GM20000 (cell line): ENCODE measurements around the gene PAAF1.

Experiments
- DNase-seq: peaks from one replicate; pipeline ENCODE4 v3.0.0; 2012; ENCODE audit warnings: low spot score
- TF ChIP-seq, protein P1 (sequence below): IDR thresholded peaks from 2 replicates; pipeline ENCODE4 v1.5.1; 2012; ENCODE audit warnings: mild to moderate bottlenecking, control low read depth; ENCODE audit errors: extremely low read depth, missing control alignments

The PAAF1 gene

DNA sequence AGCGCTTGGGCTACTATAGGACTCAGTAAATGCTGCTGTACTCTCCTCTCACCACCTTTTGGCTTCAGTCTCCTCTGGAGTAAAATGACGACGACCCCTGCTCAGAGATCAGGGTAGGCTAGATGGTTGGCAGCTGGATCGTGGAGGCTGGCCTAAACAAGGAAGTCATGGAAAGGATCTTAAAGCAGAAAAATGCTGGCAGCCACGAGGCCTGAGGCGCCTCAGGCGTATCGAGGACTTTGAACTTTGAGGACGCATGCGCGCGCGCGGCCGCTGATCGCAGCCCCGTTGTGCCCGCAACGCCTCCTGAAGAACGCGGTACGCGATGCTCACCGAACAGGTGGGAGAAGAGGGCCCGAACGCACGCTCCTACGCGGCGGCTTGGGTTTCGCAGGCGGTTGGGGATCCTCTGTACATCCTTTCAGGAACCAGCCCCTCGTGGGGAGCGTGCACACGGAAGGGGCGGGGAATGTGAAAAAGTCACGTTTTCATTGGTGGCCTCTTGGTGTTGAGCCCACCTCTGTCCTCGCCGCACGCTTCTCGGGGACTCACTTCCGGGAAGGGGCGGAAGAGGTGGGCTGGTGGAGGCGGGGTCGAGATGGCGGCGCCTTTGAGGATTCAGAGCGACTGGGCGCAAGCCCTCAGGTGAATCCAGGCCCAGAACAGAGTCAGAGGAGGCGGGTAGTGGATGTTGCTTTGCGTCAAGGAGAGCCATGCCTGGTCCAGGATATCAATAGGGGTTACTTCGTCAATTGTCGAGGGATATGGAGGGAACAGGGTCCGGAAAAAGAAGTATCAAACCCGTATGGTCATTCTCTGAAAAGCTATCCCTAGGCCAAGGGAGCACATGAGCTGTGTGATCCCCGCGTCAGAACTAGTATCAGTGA lies at the start of gene PAAF1, which contains the start of gene COA4:
Gene PAAF1 (plus strand): TSS at position 576 of the 887 bp plus-strand sequence. CDS start 23 bp downstream, at position 599.
Gene COA4 (minus strand): TSS at position 423 of the 887 bp plus-strand sequence. CDS start 3,468 bp downstream, outside the sequence.
- peak; percentile 94 for DNase-seq
- TF ChIP-seq, protein P1, sequence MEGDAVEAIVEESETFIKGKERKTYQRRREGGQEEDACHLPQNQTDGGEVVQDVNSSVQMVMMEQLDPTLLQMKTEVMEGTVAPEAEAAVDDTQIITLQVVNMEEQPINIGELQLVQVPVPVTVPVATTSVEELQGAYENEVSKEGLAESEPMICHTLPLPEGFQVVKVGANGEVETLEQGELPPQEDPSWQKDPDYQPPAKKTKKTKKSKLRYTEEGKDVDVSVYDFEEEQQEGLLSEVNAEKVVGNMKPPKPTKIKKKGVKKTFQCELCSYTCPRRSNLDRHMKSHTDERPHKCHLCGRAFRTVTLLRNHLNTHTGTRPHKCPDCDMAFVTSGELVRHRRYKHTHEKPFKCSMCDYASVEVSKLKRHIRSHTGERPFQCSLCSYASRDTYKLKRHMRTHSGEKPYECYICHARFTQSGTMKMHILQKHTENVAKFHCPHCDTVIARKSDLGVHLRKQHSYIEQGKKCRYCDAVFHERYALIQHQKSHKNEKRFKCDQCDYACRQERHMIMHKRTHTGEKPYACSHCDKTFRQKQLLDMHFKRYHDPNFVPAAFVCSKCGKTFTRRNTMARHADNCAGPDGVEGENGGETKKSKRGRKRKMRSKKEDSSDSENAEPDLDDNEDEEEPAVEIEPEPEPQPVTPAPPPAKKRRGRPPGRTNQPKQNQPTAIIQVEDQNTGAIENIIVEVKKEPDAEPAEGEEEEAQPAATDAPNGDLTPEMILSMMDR = no peak

DNA sequence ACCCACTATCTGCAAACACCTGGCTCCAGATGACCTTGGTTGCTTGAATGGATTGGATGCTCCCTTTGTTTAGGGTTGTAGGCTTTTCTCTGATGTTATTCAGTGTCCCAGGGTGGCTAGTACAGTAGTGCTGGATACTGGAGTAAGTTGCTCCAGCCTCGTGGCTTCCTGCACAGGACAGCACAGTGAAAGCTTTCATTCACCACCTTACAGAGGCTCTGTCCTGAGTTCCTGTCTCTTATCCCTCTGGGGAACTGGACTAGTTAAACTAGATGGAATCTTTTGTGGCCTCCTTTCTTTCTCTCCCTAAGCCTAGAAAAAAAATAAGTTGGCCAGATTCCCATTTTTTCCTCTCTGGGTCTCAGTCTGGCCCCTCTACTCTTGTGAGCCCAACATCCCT lies 46.5 kb upstream of the PAAF1 start:
- TF ChIP-seq, protein P1 = no peak
- DNase-seq = no peak

DNA sequence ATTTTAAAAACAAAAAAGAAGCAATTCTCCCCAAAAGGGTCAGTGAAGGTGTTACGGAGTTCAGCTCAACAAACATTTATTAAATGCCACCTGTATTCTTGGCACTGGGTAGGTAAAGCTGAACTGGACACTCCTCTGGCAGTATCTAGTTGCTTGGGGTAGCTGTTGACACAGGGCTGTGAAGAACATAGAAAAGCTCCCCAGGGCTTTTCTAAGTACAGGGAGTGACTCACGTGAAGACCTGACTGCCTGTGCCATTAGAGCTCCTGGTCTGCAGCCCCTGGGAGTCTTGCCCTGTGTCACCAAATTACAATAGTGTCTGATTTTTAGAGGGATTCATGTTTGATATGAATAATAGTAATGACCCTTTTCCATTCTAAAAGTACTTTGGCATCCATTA lies 43.7 kb upstream of the PAAF1 start:
- DNase-seq = no peak
- TF ChIP-seq, protein P1 = no peak

- DNase-seq = no peak
- TF ChIP-seq, protein P1 = no peak
Measured at GRCh38 chr11:73838443-73839122, 38.2 kb upstream of the PAAF1 start.

GRCh38 chr11:73839123-73839457 lies 37.7 kb upstream of the PAAF1 start:
- TF ChIP-seq, protein P1 = no peak

DNA sequence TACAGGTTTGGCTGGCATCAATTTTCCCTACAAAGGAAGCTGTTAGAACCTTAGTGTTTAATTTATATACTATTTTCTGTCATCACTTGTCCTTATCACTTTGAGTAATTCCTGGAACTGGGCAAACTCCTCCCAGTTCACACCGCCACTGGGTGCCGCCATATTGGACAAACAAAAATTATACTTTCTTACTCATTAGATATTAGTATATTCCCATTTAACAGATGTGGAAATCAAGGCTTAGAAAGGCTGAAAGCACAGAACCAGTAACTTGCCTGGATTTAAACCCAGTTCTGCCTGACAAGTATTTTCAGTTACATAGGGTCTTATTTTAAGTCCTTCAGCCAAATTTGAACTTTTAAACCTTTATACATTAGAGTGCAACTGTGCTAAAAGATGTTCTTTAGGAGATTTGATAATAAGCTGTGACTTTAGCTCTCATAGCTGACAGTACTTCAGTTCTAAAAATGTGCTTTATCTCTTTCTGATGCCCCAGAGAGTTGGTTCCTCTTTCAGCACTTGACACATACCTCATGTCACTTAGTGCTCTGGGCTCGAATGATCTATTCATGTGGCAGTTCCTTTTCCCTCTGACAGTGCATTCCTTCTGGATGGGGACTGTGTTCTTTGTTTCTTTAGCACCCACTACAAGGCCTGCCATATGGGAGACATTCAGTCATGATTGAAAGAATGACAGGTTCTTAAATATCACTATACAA lies 25.6 kb upstream of the PAAF1 start:
- DNase-seq = no peak
- TF ChIP-seq, protein P1 = no peak

More at GRCh38 chr11:73839123-73839457, 37.7 kb upstream of the PAAF1 start:
- DNase-seq = no peak
